Right lobe of liver (tissue), 6 donors: ENCODE measurements around the gene MAL. TPM values are rescaled to one million over a fixed set of nuclear protein-coding genes. Genes with fewer than 3 reads are reported as not detected.

ENCODE experiments used
- ATAC-seq, 4 donors: fragments of 200-7000 bp; cut with Tn5 transposase; one replicate each; pipeline ENCODE4 v1.9.1; 2020; ENCODE audit warnings: mild to moderate bottlenecking in 4 of 4, moderate library complexity in 4 of 4
- DNase-seq, 3 donors: peaks; one replicate each; pipeline ENCODE4 v3.0.0-alpha.2; 2020
- H3K27ac ChIP-seq, 3 donors: fragments of 200-600 bp; one replicate each; pipeline ENCODE4 v1.8.0; 2022
- H3K27me3 ChIP-seq, 2 donors: fragments of 200-600 bp; one replicate each; pipeline ENCODE4 v1.8.0; 2022
- H3K36me3 ChIP-seq, 4 donors: fragments of 200-600 bp; sonication (generic) in 1 of 4; one replicate each; pipeline versions ENCODE4 v1.5.1 to v1.8.0; 2017 to 2022; ENCODE audit warnings: control low read depth in 1 of 4
- H3K4me1 ChIP-seq, 4 donors: fragments of 200-600 bp; sonication (generic) in 1 of 4; one replicate each; pipeline versions ENCODE4 v1.5.1 to v1.8.0; 2017 to 2022; ENCODE audit warnings: control low read depth in 1 of 4
- H3K4me3 ChIP-seq, 3 donors: fragments of 200-600 bp; one replicate each; pipeline ENCODE4 v1.8.0; 2022
- H3K9me3 ChIP-seq, 4 donors: fragments of 200-600 bp; sonication (generic) in 1 of 4; one replicate each; pipeline versions ENCODE4 v1.5.1 to v1.8.0; 2017 to 2022; ENCODE audit warnings: control low read depth in 1 of 4
- POLR2A ChIP-seq: fragments of 450-650 bp; IDR thresholded peaks from one replicate; pipeline ENCODE4 v1.6.1; 2017; ENCODE audit warnings: antibody characterized with exemption, mild to moderate bottlenecking
- WGBS: methylation state at CpG from one replicate; pipeline ENCODE4 v1.1.6; 2018; ENCODE audit warnings: low coverage, low lambda C conversion rate; ENCODE audit not compliant: insufficient coverage; ENCODE audit errors: missing lambda C conversion rate; 5-methylcytosine and 5-hydroxymethylcytosine counted together
- intact Hi-C, 2 donors: fragments of 100-400 bp; cut with DNase I; formaldehyde crosslinking; loops; one replicate each; pipeline versions ENCODE4 v1.11.2 to v1.14.1; 2022
- total RNA-seq, 6 experiments: library from RNA; depleted of rRNA in 2 of 6; stranded (reverse); fragments of >200 nt in 2 of 6; fragmentation: NEBNext Ultra II Directional in 3 of 6; extraction: Animal tissue kit (Norgen Biotek cat#: 25700) in 3 of 6; gene quantifications; one replicate each; pipeline versions ENCODE4 v1.1.0 to v1.2.4, GENCODE V29; 2016 to 2023
- TF ChIP-seq, protein P1 (sequence below), 4 donors: fragments of 200-600 bp in 3 of 4; fragments of 450-650 bp in 1 of 4; IDR thresholded peaks; one replicate each; pipeline versions ENCODE4 v1.5.1 to v1.8.0; 2016 to 2022; ENCODE audit warnings: antibody characterized with exemption in 4 of 4, mild to moderate bottlenecking in 2 of 4
- donor health status: DM: no; HTN: yes; CAD: no.
- donor health status: DM: no; HTN: no; CAD: no.
- donor health status: DM: no; HTN: no; CAD: no.
- donor health status: DM: no; HTN: yes; CAD: no.
- donor health status: DM: no; HTN: yes; CAD: no.

The MAL gene
- total RNA-seq, 6 experiments from 2014 or later = 0.24 TPM; not detected in 5

DNA sequence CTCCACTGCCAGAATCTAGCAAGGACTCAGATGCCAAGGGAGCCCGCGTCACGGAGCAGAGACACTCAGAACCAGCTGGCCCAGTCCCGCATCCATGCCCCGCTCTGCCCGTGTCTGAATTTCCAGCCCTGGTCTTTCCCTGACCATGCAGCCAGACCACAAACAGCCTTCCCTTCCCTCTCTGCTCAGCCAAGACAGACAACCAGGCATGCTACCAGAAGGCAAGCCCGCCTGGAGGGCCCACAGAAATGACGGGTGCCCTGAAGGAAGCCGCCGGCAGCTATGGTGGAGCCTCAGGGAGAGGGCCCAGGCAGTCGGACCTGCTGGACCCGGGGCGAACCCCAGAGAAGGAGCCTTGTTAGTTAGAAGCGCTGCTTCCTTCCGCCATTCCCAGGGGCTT, 45.1 kb upstream of the MAL start:
- intact Hi-C loops = no loop called here

DNA sequence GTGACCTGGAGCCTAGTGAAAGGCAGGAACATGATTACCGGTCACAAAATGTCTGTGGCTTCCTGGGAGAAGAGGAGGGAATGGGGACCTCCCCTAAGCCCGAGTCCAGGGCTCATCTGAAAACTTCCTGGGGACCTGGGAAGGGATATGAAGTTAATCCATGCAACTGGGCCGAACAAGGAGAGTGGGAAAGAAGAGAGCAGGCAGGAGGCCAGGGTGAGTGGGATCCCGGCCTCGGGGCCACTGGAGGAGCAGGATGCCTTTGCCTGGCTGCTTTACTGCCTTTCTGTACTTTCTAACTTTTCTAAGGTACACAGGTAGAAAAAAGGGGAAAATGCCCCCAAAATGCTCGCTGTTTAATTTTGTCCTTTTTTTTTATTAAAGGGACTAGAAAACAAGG, 43.4 kb upstream of the MAL start:
- no peaks in the 10 kb centered on the region for H3K9me3 ChIP-seq
- H3K4me1 ChIP-seq = no peaks in the 10 kb centered on the region
- intact Hi-C loops = no loop called here
- H3K27me3 ChIP-seq = no peaks in the 10 kb centered on the region
- no peak for ATAC-seq
- H3K36me3 ChIP-seq = no peaks in the 10 kb centered on the region
- 45% methylated on average over 5 of the region's 6 CpGs for WGBS
- no peak overlapping the region for H3K4me3 ChIP-seq
- no peak for DNase-seq
- TF ChIP-seq, protein P1, sequence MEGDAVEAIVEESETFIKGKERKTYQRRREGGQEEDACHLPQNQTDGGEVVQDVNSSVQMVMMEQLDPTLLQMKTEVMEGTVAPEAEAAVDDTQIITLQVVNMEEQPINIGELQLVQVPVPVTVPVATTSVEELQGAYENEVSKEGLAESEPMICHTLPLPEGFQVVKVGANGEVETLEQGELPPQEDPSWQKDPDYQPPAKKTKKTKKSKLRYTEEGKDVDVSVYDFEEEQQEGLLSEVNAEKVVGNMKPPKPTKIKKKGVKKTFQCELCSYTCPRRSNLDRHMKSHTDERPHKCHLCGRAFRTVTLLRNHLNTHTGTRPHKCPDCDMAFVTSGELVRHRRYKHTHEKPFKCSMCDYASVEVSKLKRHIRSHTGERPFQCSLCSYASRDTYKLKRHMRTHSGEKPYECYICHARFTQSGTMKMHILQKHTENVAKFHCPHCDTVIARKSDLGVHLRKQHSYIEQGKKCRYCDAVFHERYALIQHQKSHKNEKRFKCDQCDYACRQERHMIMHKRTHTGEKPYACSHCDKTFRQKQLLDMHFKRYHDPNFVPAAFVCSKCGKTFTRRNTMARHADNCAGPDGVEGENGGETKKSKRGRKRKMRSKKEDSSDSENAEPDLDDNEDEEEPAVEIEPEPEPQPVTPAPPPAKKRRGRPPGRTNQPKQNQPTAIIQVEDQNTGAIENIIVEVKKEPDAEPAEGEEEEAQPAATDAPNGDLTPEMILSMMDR (IDR thresholded peaks at IDR 0.05) = no peak
- no peak overlapping the region for H3K27ac ChIP-seq

More for the DNA sequence above, 45.1 kb upstream of the MAL start:
- H3K4me1 ChIP-seq = no peaks in the 10 kb centered on the region
- no peak for DNase-seq
- H3K27ac ChIP-seq = no peak overlapping the region
- ATAC-seq = no peak
- WGBS = 64% methylated on average over 4 of the region's 15 CpGs
- H3K36me3 ChIP-seq = no peaks in the 10 kb centered on the region
- no peak overlapping the region for H3K4me3 ChIP-seq
- H3K9me3 ChIP-seq = no peaks in the 10 kb centered on the region
- H3K27me3 ChIP-seq = no peaks in the 10 kb centered on the region
- no peak for TF ChIP-seq POLR2A
- TF ChIP-seq, protein P1 (IDR thresholded peaks at IDR 0.05) = no peak

DNA sequence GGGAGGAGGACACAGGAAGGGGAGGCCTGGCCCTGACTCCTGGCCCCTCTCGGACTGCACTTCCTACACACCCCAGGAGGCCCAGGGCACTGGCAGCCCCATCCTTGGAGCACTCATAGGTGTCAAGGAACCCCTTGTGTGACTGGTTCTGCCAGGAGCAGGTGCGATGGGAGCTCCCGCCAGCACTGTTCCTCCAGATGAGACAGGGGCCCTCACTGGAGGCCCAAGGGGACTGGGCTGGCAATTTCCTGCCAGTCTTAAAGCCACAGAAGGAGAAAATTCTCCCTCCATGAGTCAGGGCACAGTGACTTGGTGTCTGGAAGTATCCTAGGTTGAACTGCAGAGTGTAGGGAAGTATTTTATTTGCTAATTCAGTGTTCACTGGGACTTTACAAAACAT, 42.8 kb upstream of the MAL start:
- intact Hi-C loops = no loop called here
- WGBS = 47% methylated on average over 3 of the region's 3 CpGs
- Histone ChIP-seq H3K36me3 (no peaks in the 10 kb centered on the region), H3K27ac (no peak overlapping the region), H3K9me3 (no peaks in the 10 kb centered on the region), H3K4me1 (no peaks in the 10 kb centered on the region), H3K27me3 (no peaks in the 10 kb centered on the region), H3K4me3 (no peak overlapping the region)
- no peak for TF ChIP-seq POLR2A
- TF ChIP-seq, protein P1 (IDR thresholded peaks at IDR 0.05) = no peak
- DNase-seq = no peak
- ATAC-seq = no peak

DNA sequence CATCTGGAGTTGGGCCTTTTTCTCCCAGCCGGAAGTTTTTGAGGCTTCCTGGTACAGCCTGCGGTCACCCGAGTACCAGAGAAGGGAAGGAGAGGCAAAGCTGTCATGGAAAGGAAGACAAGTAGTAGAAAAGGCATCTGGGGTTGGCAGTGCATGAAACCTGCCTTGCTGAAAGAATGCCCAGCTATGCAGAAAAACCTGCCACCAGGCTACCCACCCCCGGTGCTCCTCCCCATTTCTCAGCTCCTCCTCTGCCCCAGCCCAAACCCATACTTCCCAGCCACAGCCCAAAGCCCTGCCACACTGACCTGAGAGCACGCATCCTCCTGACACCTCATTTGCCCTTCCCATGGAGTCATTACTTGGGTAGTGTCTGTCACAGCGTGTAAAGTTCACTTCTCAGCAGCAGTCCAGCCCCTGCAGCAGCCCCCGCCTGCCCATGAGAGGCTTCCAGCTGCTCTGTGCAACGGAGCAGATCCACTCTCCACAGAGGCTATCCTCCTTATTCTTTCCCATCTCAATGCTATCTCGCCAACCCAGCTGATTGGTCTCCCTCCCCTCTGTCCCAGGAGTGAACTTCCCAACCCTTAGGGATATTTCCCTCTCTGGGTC, 40.4 kb upstream of the MAL start:
- ATAC-seq (no peak), DNase-seq (no peak)
- 21% methylated on average over 6 of the region's 9 CpGs for WGBS
- Histone ChIP-seq H3K36me3 (no peaks in the 10 kb centered on the region), H3K9me3 (no peaks in the 10 kb centered on the region), H3K4me3 (no peak overlapping the region), H3K4me1 (no peaks in the 10 kb centered on the region), H3K27ac (no peak overlapping the region), H3K27me3 (no peaks in the 10 kb centered on the region)
- intact Hi-C loops = no loop called here
- TF ChIP-seq, protein P1 (IDR thresholded peaks at IDR 0.05) = no peak
- TF ChIP-seq POLR2A = no peak

DNA sequence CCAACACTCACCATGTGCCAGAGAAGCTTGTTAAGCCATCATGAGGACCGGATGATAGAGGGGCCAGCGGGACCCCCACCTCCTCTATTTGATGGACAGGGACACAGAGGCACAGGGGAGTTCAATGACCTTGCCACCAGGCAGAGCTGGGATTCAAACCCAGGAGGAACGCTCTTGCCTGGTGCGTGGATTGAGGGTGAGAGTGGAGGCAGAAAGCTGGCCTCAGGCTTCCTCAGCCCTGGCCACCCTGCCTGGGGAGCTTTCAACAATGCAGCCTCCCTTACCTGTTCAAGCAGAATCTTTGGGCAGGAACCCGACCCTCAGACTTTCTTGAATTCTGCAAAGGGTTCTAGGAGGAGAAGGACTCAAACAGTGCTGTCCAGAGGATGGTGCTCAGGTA, 39.9 kb upstream of the MAL start:
- DNase-seq (no peak), ATAC-seq (no peak)
- H3K4me3 ChIP-seq = no peak overlapping the region
- no peaks in the 10 kb centered on the region for H3K9me3 ChIP-seq
- TF ChIP-seq, protein P1 (IDR thresholded peaks at IDR 0.05) = no peak
- TF ChIP-seq POLR2A = no peak
- no peaks in the 10 kb centered on the region for H3K4me1 ChIP-seq
- H3K27me3 ChIP-seq = no peaks in the 10 kb centered on the region
- H3K27ac ChIP-seq = no peak overlapping the region
- WGBS = 40% methylated on average over 2 of the region's 5 CpGs
- H3K36me3 ChIP-seq = no peaks in the 10 kb centered on the region
- intact Hi-C loops = no loop called here
